8988T (cell line): Measurements from ENCODE around the gene RCAN2.

ENCODE experiments used
- DNase-seq: peaks from one replicate; pipeline ENCODE4 v3.0.0; 2011

Gene RCAN2

GRCh38 chr6:46287681-46288080 lies 203.6 kb downstream of the RCAN2 start:
- DNase-seq: no peak

DNA sequence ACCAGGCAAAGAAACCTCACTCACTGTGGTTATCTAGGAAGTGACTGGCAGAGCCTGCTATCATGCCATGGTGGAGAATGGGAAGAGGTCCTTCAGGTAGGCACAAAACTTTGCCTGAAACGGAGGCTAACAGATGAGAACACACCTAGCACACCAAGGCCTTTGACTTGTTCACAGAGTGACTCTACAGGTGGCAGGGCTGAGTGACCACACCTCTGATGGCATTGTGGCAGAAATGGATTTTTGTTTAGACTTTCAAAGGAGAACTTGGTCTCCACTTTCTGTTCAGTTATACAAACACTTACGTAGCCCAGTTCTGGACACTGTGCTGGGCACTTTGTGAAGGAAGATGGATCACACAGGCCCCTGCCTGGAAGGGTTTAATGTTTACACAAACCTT lies 204.2 kb downstream of the RCAN2 start:
- DNase-seq: no peak

DNA sequence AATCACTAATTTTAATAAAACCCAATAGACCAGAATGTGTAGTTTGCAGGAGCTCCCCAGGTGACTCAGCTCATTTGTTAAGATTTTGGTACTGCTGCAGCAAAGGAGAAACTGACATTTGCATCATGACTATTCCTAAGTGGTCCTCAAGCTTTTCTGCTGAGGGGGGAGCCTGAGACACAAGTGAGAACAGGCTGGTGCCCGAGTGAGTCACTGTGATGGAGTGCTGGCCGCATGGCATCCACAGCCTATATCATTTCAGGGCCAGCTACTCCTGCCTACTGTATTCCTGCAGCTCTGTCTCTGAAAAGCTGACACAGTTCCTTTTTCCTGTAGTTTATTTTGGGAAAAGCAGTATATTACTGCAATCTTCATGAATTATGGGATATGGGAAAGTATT lies 206.8 kb downstream of the RCAN2 start:
- no peak for DNase-seq

GRCh38 chr6:46281110-46281509 lies 210.1 kb downstream of the RCAN2 start:
- no peak for DNase-seq

- no peak for DNase-seq
These were observed 211.4 kb downstream of the RCAN2 start for GRCh38 chr6:46279874-46280273.

- no peak for DNase-seq
These were observed 214.6 kb downstream of the RCAN2 start for GRCh38 chr6:46276576-46277142.

- no peak for DNase-seq
These were observed 216.7 kb downstream of the RCAN2 start for GRCh38 chr6:46274502-46274901.

- no peak for DNase-seq
These were observed 217.3 kb downstream of the RCAN2 start for GRCh38 chr6:46273911-46274310.

GRCh38 chr6:46271728-46272127 lies 219.5 kb downstream of the RCAN2 start:
- no peak for DNase-seq

DNA sequence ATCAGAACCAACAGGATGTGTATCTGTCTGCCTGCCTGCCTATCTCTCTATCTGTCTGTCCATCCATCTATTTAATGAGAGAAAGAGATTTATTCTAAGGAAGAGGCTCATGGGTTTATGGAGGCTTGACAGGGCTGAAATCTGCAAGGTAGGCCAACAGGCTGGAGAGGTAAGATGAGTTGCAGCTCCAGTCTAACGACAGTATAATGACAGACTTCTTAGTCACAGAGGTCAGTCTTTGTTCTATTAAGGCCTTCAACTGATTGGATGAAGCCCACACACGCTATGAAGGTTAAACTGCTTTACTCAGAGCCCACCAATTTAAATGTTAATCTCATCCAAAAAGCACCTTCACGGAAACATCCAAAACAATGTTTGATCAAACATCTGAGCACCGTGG lies 220.1 kb downstream of the RCAN2 start:
- DNase-seq: no peak

DNA sequence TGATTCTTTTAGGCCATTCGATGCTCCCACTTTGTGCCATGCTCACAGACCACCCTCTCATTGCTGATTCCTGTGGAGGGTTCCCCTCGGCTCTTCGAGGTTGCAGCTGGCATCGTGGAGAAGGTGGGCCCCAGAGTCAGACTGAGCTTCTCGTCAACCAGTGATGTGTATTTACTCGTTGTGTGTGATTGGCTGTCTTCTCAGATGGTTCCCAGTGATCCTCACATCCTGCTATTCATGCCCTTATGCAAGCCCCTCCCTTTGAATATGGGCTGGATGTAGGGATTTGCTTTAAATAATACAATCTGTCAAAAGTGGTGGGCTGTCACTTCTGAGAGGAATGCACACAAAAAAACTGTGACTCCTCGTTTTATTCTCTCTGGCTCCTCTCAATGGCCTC lies 220.9 kb downstream of the RCAN2 start:
- DNase-seq: no peak

DNA sequence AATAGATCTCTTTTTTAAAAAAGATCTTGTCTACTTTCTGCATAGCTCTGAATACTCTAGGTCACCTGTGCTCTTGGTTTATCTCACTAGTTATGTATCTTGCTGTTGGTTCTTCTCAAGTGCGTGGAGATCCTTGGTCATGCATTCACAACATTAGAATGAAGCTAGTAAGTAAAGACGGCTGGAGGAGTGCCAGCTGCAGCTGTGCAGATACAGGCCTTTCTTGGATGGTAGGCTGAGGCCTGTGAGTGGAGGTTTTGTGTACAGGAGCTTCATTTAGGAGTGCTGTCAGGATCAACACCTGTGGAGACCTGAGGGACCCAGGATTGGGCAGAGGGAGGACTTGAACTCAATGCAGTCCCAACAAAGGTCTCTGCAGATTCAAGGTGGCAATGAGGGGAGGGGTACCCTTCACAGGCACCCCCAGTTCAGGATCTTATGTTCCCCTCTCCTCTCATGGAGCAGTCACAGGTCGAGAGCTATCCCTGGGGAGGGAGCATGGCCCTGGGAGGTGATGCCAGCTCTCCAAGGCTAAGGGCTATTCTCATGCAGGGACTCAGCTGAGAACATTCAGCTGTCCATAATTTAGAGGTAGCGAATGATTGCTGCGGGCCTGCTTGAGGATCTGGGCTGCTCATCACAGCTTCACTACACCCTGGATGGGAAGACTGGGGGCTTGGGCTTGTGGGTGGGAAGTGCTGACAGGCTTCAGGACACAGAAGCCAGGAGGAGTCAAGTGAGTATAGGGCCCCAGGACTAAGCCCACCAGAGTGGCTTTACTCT lies 221.6 kb downstream of the RCAN2 start:
- DNase-seq: no peak

DNA sequence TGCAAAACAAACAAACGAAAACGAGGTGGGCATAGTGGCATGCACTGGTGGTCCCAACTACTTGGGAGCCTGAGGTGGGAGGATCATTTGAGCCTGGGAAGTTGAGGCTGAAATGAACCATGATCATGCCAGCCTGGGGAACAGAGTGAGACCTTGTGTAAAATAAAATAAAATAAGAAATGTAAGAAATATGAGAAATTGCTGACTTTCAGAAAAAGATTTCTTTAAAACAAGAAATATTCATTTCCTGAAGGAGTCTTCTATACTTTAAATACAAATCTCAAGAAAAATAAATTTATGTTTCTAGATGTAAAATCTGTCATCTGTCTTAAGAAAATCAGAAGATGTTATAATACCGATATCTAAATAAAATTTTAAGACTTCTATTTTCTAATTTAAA lies 223.7 kb downstream of the RCAN2 start:
- no peak for DNase-seq

- no peak for DNase-seq
These were observed 225.9 kb downstream of the RCAN2 start for GRCh38 chr6:46265373-46265772.

DNA sequence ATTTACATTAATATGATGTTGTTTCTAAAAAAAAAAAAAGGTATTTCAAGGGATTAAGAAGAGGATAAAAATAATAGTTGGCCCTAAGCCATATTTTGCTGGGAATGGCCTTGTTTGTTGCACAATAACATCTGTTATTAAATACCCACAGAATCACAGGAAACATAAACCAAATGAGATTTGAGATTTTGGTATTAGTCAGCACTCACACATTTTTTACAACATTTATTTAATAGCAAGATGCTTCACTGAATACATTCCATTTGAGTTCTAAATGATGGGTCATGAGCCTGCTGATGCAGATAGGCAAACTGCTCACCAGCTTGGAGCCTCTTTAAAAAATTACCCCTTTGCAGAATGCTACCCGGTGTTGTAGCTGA lies 227.6 kb downstream of the RCAN2 start:
- no peak for DNase-seq

DNA sequence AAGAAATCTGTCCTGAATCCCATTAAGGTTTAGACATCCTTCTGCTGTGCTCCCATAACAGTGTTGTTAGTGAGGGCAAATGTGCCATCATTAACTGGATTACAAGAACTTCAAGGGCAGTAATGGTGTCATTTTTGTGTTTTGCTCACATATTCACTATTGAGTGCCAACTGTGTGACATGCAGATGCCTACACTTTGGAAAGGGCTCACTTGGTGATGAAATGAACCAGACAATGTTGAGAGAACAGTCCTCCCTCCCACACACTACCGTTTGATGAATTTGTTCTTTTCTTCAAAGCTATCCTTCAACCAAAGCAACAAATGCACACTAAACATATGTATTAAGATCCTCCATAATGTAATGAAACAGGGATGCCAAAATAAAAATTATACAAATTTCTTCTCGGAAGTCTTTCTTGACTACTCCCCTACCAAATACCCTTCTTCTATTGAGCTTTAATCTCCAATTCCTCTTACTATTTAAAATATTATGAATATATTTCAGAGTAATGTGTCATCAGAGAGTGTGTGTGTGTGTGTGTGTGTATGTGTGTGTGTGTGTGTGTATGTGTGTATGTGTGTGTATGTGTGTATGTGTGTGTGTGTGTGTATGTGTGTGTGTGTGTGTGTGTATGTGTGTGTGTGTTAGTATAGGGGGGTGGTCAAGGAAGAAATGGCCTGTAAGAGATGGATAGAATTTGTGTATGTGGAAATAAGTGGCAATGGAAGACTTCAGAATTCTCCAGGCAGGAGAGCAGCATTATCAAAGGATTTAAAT lies 228.1 kb downstream of the RCAN2 start:
- no peak for DNase-seq

DNA sequence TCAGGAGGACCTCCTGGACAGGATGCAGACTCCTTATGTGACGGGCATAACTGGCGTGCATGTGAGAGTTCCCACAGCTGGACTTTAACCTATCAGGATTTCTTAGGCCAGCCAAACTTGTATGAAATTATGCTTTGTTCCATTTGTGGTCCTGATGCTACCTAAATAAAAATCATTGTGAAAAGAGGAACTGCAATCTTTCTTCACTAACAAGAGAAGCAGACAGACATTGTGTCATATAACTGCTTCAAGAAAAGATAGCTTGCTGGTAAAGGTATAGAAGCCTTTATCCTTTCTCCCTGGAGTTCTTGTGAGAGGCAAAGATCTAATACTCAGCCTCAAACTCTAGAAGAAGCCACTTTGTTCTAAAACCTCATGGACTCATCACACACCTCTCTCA lies 233.0 kb downstream of the RCAN2 start:
- DNase-seq: no peak

DNA sequence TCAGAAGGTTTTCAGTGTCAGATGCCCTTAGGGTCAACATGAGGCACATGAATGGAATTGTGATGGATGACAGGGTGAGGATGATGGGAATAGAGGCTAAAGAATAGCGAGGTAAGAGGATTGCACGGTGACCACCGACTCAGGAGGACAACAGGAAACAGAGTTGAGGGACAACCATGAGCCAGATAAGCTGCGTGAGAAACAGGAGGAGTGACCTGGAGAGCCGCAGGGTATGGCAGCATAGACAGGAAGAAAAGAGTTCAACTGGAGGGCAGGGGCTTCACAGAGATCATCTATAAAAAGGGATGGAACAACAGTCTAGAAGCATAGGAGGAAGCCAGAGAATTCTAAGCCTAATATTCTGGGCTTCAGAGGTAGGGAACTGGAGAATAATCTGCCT lies 235.7 kb downstream of the RCAN2 start:
- no peak for DNase-seq

- no peak for DNase-seq
These were observed 236.3 kb downstream of the RCAN2 start for GRCh38 chr6:46254946-46255345.

DNA sequence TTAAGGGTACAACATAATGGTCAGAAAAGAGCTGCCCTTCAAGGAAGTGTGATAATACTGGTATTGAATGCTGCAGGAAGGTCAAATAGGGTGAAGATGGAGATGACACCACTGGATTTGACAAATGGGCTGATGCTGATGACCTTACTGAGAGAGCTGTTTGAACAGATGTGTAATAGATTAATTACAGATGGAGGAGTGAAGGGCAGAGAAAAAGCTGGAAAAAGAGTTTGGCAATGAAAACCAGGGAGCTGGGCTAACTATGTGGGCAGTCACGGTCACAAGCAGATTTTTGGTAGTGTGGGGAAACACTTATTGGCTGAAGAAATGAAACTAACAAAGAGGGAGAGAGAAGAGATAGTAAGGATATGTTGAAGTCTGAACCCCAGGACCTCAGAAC lies 236.9 kb downstream of the RCAN2 start:
- no peak for DNase-seq

- DNase-seq: no peak
These were observed 239.5 kb downstream of the RCAN2 start for GRCh38 chr6:46251583-46252339.

DNA sequence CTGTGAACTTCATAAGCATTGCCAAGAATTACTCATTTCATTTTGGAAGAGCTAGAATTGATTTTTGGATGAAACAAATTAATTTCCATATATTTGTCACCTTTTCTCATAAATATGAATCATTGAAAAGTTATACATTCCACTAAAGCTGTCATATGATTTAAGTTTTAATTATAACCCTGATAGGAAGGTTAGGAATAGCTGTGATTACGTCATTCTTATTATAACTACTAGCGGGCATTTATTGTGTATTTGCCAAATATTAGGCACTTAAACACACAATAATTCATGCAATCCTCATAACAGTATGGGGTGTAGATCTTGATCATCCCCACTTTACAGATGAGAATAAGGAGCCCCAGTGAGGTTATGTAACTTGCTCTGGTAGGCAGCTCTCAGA lies 243.1 kb downstream of the RCAN2 start:
- no peak for DNase-seq

DNA sequence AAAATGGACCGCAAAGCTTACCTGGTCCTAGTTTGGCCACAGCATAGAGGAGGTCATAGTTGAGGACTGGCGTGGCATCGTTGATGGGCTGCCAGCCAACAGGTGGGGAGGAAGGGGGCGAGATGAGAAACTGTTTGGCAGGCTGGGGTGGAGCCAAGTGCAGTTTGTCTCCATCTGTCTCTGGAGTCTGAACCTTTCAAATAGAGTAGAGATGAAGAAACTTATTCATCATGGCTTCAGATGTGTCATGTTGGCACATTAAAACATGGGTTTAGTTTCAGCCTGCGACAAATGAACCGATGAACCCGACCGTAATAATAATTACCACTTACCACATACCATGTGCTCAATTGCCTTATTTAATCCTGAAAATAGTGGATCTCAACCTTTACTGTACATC lies 244.5 kb downstream of the RCAN2 start:
- DNase-seq: no peak

DNA sequence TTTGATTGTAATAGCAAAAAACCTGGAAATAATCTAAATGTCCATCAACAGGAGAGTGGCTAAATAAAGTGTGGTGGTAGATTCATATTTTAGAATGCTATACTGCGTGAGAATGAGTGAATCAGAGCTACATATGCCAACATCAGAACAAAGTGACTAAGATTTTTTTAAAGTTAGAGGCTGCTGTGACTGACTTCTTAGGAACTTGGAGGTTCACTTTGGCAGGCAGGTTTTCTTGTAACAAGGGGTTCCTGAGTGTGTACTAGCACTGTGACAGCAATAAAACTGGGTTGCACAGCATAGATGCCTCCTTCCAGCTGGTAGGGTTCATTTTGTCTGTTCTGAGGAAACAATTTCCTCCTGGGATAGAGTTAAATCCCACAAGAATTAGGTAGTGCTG lies 245.2 kb downstream of the RCAN2 start:
- DNase-seq: no peak
